Natural killer cell (primary cell): ENCODE measurements around the gene CLDN14. TPM values are rescaled to one million over a fixed set of nuclear protein-coding genes. Genes with fewer than 3 reads are reported as not detected.

Experiments used
- ATAC-seq, 3 donors: fragments of 150-1000 bp in 2 of 3; fragments of 200-7000 bp in 1 of 3; cut with Tn5 transposase; 1 replicate in 1 of 3; 2 replicates in 2 of 3; pipeline ENCODE4 v1.10.0; 2021; ENCODE audit warnings: mild to moderate bottlenecking in 2 of 3, moderate library complexity in 2 of 3
- DNase-seq, 2 donors: peaks; one replicate each; pipeline versions ENCODE4 v3.0.0 to v3.0.0-alpha.2; 2013 to 2021; ENCODE audit warnings: mixed read lengths in 1 of 2
- H3K27ac ChIP-seq: one replicate; pipeline ENCODE4 v1.5.1; 2013; ENCODE audit warnings: mild to moderate bottlenecking, low read length
- H3K27me3 ChIP-seq: one replicate; pipeline ENCODE4 v1.6.1; 2013; ENCODE audit warnings: low read length; ENCODE audit not compliant: control insufficient read depth, insufficient read depth
- H3K36me3 ChIP-seq: one replicate; pipeline ENCODE4 v1.6.1; 2013; ENCODE audit warnings: low read length; ENCODE audit not compliant: control insufficient read depth, insufficient read depth
- H3K4me1 ChIP-seq: one replicate; pipeline ENCODE4 v1.6.1; 2013; ENCODE audit warnings: low read length; ENCODE audit not compliant: control insufficient read depth, insufficient read depth
- H3K4me3 ChIP-seq: one replicate; pipeline ENCODE4 v1.5.1; 2013; ENCODE audit warnings: low read length
- H3K9me3 ChIP-seq: one replicate; pipeline ENCODE4 v1.6.1; 2013; ENCODE audit warnings: low read length; ENCODE audit not compliant: control insufficient read depth, insufficient read depth
- H3K27ac Mint-ChIP-seq, 2 donors: one replicate each; pipeline ENCODE4 v1.8.0; 2022; ENCODE audit warnings: mild to moderate bottlenecking in 2 of 2, mixed read lengths in 2 of 2, moderate library complexity in 1 of 2
- H3K27me3 Mint-ChIP-seq, 2 donors: one replicate each; pipeline ENCODE4 v1.8.0; 2022; ENCODE audit warnings: low read depth in 2 of 2, mixed read lengths in 2 of 2
- H3K36me3 Mint-ChIP-seq: one replicate; pipeline ENCODE4 v1.8.0; 2022; ENCODE audit warnings: mixed read lengths
- H3K4me1 Mint-ChIP-seq, 2 donors: one replicate each; pipeline ENCODE4 v1.8.0; 2022; ENCODE audit warnings: mixed read lengths in 2 of 2
- H3K4me3 Mint-ChIP-seq: one replicate; pipeline ENCODE4 v1.8.0; 2022; ENCODE audit warnings: mild to moderate bottlenecking, moderate library complexity, mixed read lengths
- H3K9me3 Mint-ChIP-seq, 2 donors: one replicate each; pipeline ENCODE4 v1.8.0; 2022; ENCODE audit warnings: mixed read lengths in 2 of 2
- WGBS: methylation state at CpG from one replicate; pipeline ENCODE4 v1.1.7; 2013; ENCODE audit warnings: missing lambda C conversion rate; ENCODE audit not compliant: insufficient coverage; 5-methylcytosine and 5-hydroxymethylcytosine counted together
- intact Hi-C: fragments of 100-400 bp; cut with micrococcal nuclease; formaldehyde crosslinking; loops from one replicate; pipeline ENCODE4 v1.14.2; 2022
- total RNA-seq, 4 donors: library from RNA; stranded (reverse); fragments of 120-200 nt in 1 of 4; gene quantifications; one replicate each; pipeline versions ENCODE4 v1.2.3 to v1.2.4, GENCODE V29; 2013 to 2022
- TF ChIP-seq, protein P1 (sequence below): fragments of 200-600 bp; IDR thresholded peaks from one replicate; pipeline ENCODE4 v1.8.0; 2022; ENCODE audit warnings: antibody characterized with exemption

The CLDN14 gene
- total RNA-seq, 3 donors from 2014 or later (not counting 1 experiment from before 2014, with no cell fraction given), result not detected

DNA sequence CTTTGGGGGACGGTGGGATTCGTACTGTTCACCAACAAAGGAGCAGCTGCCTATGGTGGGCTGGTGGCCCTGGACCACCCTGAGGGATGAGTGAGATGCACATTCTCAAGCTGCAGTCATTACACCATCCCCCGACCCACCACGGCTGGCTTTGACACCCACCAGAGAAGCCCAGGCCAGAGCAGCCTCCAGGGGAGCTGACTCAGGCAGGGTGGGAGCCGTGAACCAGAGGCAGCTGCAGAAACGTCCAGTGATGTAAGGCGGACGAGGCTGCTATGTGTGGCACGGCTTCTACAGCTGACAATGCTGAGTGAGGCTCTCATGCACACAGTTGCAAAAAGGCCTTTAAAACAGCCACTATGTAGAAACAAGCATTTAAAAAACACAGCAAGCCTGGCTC is 54.6 kb downstream of the CLDN14 start:
- Histone ChIP-seq H3K36me3 (no peaks in the 10 kb centered on the region), H3K27me3 (no peaks in the 10 kb centered on the region), H3K4me1 (peaks cover 32% of the 10 kb centered on the region), H3K4me3 (no peak overlapping the region), H3K9me3 (no peaks in the 10 kb centered on the region), H3K27ac (no peak overlapping the region)
- DNase-seq (no peak), ATAC-seq (no peak)
- no peaks in the 10 kb centered on the region for H3K9me3 Mint-ChIP-seq
- TF ChIP-seq, protein P1, sequence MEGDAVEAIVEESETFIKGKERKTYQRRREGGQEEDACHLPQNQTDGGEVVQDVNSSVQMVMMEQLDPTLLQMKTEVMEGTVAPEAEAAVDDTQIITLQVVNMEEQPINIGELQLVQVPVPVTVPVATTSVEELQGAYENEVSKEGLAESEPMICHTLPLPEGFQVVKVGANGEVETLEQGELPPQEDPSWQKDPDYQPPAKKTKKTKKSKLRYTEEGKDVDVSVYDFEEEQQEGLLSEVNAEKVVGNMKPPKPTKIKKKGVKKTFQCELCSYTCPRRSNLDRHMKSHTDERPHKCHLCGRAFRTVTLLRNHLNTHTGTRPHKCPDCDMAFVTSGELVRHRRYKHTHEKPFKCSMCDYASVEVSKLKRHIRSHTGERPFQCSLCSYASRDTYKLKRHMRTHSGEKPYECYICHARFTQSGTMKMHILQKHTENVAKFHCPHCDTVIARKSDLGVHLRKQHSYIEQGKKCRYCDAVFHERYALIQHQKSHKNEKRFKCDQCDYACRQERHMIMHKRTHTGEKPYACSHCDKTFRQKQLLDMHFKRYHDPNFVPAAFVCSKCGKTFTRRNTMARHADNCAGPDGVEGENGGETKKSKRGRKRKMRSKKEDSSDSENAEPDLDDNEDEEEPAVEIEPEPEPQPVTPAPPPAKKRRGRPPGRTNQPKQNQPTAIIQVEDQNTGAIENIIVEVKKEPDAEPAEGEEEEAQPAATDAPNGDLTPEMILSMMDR, result no peak
- H3K27me3 Mint-ChIP-seq, result no peaks in the 10 kb centered on the region
- intact Hi-C loops, result no loop called here
- 87% methylated on average over 9 of the region's 9 CpGs for WGBS
- H3K36me3 Mint-ChIP-seq, result no peaks in the 10 kb centered on the region
- peak overlapping the region in 1 of 2 donors; percentile 36 for H3K27ac Mint-ChIP-seq
- H3K4me1 Mint-ChIP-seq, result peaks cover 29 to 45% of the 10 kb centered on the region in 2 donors
- no peak overlapping the region for H3K4me3 Mint-ChIP-seq

DNA sequence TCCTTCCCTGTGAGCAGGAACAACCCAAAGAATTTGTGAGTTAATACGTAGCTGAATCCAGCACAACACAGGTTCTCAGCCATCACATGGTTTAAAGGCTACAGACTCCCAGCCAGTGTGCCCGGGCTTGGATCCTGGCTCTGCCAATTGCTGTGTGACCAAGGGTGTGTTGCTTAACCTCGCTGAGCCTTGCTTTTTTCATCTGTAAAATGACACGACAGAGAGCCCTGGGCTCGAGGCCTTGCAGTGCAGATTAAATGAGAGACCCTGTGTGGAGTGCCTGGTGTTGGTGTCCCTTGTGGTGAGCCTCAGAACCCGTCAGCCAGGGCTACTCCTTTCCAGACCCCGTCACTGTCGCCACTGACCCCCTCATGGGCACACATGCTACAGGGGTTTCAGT is 55.3 kb downstream of the CLDN14 start:
- Mint-ChIP-seq H3K4me1 (peaks cover 27 to 45% of the 10 kb centered on the region in 2 donors), H3K4me3 (no peak overlapping the region), H3K27ac (peak overlapping the region in 1 of 2 donors; percentile 36), H3K36me3 (no peaks in the 10 kb centered on the region), H3K27me3 (no peaks in the 10 kb centered on the region), H3K9me3 (no peaks in the 10 kb centered on the region)
- Histone ChIP-seq H3K4me3 (no peak overlapping the region), H3K27me3 (no peaks in the 10 kb centered on the region), H3K9me3 (no peaks in the 10 kb centered on the region), H3K4me1 (peaks cover 26% of the 10 kb centered on the region), H3K27ac (no peak overlapping the region), H3K36me3 (no peaks in the 10 kb centered on the region)
- DNase-seq (no peak), ATAC-seq (no peak)
- TF ChIP-seq, protein P1, result no peak
- intact Hi-C loops, result loop anchor here (5.0 kb wide), 1 partner anchor 503 kb away; no protein-coding TSS in a partner anchor
- WGBS, result 92% methylated on average over 8 of the region's 8 CpGs

DNA sequence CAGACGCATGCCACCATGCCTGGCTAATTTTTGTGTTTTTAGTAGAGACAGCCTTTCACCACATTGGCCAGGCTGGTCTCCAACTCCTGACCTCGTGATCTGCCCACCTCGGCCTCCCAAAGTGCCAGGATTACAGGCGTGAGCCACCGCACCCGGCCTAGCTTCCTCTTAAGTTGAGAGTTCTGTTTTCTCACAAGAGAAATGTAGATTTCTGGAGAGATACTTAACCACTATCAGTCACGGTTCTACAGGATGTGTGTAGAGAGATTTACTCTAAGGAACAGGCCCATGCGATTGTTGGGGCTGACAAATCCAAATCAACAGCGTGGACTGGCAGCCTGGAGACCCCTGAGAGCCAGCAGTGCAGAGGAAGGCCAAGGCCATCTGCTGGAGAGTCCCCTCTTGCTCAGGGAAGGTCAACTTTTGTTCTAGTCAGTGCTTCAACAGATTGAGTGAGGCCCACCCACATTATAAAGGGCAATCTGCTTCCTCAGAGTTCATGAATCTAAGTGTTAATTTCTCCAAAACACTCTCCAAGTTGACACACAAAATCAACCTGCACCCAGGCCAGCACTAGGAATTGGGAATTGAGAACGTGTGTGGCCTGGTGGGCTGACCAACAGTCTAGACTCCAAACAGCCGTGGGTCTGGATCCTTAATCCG is 56.0 kb downstream of the CLDN14 start:
- DNase-seq (no peak), ATAC-seq (peak; percentile 41 to 69 (median 52))
- Mint-ChIP-seq H3K27me3 (no peaks in the 10 kb centered on the region), H3K4me1 (peaks cover 24 to 39% of the 10 kb centered on the region in 2 donors), H3K27ac (peak overlapping the region; percentile 59 to 80), H3K36me3 (no peaks in the 10 kb centered on the region), H3K4me3 (peak overlapping the region; percentile 28), H3K9me3 (no peaks in the 10 kb centered on the region)
- TF ChIP-seq, protein P1, result no peak
- WGBS, result 54% methylated on average over 11 of the region's 12 CpGs
- no peak overlapping the region for H3K4me3 ChIP-seq
- H3K27me3 ChIP-seq, result no peaks in the 10 kb centered on the region
- H3K27ac ChIP-seq, result no peak overlapping the region
- intact Hi-C loops, result loop anchor here (5.0 kb wide), 1 partner anchor 503 kb away; no protein-coding TSS in a partner anchor
- peaks cover 20% of the 10 kb centered on the region for H3K4me1 ChIP-seq
- no peaks in the 10 kb centered on the region for H3K36me3 ChIP-seq
- H3K9me3 ChIP-seq, result no peaks in the 10 kb centered on the region
